Amniotic stem cell (primary cell): ENCODE measurements around the gene RNF141.

Experiments
- DNase-seq: peaks from one replicate; lab custom pipeline; 2025; lab: John Stamatoyannopoulos, UW

RNF141 gene

DNA sequence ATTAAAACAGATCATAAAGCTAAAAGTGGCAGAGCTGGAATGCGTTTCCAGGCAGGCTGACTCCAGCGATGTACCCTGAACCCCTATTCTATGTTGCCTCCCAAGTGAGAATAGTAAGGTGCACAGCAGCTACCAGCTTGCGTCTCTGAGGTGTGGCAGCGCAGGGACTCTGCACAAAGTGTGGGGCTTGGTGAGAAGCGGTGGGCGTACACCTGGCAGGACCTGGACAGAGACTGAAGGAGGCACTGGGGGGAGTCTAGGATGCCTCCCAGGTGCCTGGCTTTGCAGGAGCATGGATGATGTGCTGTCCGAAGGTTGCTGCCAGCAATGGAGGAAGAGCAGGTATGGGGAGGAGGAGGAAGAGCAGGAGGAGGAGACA lies 43.0 kb downstream of the RNF141 start:
- no peak for DNase-seq

DNA sequence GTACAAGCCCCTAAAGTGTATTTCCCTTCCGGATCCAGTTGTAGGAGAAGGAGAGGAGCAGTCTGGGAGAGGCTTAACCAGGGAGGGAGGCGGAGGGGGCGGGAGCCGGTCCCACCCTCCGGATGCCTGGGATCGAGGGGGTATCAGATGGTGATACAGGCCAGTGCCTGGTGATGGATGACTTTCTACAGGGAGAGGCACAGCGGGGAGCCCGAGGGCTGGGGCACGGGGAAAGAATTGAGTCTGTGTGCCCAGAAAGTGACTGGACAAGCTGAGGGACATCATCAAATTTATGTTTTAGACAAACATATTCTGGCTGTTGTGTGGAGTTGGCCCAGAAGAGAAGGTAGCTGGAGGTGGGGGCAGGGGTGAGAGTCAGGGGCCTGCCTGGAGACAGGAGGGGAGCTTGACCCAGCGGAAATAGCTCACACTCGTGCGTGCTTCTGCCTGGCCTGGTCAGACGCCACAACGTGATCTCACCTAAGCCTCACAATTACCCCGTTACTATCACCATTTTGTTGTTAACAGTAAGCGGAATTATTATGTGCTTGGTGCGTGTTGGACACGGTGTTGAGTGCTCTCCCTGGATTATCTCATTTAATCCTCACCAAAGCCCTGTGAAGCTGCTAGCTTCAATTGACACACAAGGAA lies 43.5 kb downstream of the RNF141 start:
- no peak for DNase-seq

DNA sequence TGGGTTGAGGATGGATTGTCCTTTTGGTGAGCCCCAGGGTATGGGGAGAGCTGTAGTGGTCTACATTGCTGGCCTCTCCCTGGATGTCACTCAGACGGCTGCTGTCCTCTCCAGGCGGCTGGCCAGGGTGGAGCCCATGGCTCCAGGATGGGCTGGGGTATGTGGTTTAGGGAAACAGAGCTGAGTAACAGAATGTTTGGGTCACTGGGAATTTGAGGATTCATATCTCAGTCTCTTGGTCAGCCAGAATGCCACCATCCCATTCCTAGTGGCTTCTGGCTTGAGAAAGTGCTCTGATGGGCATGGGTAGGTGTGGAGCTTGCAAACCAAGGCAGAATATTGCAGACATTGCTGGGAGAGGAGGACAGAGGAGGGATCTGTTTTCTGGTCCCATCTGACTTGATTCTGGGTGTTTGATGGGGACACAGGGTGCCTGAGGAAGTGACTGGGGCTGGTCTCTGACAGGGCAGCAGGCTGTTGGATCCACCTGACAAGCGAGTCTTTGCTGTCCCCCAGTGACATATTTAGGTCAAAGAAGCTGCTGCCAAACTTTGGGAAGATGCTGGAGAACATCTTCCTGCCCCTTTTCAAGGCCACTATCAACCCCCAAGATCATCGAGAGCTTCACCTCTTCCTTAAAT lies 44.6 kb downstream of the RNF141 start:
- DNase-seq, result no peak

DNA sequence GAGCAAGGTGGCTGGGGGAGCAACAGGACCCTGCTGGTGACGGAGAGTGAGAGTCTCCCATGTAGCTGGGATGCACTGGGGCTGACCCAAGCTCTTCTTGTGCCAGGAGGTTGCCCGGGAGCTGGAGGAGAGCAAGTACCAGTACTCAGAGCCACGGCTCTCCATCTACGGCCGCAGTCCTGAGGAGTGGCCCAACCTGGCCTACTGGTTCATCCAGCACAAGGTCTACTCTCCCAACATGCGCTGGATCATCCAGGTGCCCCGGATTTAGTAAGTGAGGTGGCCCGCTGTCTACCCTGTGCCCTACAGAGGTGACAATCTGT lies 45.6 kb downstream of the RNF141 start:
- no peak for DNase-seq

DNA sequence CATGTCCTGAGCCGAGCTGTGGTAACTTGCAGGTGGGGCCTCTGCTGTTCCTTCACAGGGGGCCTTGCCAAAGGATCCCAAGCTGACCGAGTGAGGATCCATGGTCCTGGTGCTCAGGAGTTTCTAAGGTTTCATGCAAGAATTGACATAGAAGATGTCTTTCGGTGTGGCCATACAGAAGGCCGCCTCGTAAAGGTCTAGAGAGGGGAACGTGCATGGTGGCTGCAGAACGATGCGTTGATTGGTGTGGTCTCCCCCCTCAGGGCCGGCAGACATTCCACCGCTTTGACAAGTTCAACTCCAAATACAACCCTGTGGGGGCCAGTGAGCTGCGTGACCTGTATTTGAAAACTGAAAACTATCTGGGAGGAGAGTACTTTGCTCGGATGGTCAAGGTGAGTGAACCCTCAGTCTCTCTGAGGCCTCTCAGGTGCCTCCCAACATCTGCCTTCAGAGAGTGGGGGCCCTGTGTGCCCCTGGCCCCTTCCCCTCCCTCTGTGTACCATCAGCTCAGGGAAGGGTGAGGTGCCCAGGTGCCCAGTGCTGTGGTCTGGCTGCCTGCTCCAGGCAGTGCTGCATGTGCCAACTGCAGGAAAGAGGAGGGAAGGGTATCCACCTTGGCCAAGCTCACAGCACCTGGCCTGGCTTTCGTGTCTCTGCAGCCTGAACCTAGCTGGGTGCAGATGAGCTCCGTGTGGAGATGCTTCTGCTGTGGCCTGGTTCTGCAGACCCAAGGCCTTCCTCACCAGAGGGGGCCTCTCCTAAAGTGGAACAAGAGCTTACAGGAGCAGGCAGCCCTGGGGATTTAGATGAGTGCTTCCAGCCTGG lies 46.1 kb downstream of the RNF141 start:
- DNase-seq, result no peak

DNA sequence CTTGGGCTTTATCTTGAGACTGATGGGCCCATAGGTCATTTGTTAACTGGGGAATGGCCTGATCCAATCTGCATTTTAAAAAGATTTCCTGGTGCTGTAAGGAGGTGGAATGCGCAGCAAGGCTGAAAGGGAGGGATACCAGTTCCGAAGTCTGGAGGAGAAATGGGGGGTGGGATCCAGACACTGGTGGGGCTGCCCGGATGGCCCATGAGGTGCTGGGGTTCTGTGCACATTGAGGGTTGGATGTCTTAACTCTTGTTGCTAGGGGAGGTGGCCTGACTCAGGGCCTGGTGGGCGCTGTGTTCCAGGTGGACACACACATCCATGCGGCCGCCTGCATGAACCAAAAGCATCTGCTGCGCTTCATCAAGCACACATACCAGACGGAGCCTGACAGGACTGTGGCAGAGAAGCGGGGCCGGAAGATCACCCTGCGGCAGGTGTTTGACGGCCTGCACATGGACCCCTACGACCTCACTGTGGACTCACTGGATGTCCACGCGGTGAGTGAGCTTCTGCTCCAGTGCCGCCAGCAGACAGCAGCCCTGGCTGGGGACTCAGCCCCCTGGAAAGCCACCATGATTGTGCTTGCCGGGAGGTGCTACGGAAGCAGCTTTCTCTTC lies 47.8 kb downstream of the RNF141 start:
- no peak for DNase-seq

DNA sequence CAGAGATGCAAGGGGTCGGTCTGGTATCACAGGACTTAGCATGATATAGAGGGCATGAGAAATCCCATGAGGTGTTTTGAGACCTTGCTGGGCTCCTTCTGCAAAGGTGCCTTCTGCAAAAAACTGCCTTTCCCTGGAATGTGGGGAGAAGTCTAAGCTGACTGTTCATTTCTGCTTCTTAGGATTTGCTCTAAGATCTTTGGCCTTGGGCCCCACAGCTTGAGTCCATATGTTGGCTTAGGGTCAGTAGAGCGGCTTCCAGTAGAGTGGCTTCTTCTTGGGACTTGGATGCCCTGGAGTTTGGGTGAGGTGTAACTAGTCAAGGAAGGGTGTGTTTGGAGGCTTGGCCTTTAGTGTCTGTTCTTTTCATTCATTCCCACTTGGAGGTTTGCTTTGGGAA lies 48.9 kb downstream of the RNF141 start:
- no peak for DNase-seq

DNA sequence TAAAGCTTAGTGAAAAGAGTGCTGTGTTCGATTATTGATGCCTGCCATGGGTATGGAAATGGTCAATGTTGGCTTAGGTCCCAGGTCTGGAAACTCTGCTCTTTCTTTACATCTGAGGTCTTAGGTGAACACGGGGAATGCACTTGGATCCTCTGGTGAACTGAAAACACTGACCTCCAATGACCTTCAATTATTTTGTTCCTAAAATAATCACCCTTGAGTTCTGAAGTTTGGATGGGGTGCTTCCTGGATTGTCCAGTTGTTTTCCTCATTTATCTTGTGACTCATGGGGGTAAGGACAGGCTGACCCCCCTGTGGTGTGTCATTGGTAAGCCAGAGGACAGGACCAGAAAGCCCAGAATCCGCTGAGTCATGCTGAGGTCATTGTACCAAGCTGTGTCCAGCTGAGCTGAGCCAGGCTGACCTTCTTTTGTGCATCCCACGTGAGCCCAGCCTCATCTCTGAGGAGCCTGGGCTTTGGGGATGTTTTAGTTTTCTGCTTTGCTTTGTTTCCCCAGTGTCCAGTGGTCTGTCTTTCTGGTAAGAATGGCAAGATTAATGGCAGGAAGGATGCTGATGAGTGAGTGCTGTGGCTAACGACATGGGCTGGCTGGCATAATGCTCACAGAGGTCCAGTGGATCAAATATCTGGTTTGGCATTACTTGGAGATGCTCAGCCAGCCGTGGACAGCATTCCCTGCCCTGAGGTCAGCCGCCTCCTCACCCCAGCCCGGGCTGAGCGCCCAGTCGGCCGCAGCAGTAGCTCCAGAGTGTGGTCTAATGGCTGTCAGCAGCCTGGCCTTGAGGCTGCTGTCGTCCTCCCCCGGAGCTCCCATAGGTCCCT lies 50.4 kb downstream of the RNF141 start:
- DNase-seq, result peak; percentile 81

DNA sequence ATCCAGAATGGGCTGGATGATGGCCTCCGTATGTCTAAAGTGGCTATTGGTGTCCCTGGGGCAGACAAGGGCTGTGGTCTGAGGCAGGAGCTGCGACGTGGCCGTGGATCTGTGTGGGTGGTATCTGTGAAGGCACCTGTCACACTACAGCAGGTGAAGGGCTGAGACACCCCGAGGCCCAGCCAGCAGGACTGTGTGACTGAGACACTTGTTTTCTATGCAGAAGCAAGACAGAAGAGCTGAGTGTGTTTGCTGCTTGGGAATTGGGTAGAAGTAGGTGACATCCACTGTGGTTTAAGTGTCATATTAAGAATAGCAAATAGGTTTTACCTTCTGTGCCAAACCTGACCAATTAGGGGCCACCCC lies 51.0 kb downstream of the RNF141 start:
- DNase-seq, result no peak

DNA sequence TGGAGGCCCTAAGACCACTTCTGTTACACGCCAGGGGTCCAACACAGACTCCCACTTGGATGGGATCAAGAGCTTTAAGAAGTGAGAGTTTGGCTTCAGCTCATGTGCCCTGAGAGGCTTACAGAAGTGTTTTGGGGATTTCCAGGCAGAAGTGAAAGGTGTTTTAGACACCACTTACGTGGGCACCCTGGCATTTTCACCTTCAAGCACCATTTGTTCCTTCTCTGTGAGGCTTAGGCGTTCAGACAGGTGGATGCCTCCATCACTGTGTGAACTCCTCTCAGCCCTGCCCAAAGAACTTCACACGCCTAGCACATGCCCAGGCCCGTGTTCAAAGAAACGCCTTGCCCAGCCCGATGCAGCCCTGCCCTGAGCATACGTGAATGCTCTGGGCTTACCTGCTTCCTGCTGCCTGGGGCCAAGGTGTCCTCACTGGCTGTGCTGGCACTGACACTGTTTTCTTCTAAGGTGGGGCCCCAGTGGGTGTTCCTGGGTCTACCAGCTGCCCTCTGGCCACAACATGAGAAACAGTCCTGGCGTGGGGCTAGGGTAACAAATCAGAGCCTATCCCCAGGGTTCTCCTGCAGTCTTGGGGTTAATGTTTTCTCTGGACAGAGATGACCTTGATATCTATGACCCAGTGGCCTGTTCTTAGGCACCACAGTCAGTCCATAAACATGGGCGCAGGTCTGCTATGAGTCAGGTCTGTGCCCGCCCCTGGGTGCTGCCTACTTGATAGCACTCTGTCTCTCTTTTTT lies 51.9 kb downstream of the RNF141 start:
- no peak for DNase-seq

DNA sequence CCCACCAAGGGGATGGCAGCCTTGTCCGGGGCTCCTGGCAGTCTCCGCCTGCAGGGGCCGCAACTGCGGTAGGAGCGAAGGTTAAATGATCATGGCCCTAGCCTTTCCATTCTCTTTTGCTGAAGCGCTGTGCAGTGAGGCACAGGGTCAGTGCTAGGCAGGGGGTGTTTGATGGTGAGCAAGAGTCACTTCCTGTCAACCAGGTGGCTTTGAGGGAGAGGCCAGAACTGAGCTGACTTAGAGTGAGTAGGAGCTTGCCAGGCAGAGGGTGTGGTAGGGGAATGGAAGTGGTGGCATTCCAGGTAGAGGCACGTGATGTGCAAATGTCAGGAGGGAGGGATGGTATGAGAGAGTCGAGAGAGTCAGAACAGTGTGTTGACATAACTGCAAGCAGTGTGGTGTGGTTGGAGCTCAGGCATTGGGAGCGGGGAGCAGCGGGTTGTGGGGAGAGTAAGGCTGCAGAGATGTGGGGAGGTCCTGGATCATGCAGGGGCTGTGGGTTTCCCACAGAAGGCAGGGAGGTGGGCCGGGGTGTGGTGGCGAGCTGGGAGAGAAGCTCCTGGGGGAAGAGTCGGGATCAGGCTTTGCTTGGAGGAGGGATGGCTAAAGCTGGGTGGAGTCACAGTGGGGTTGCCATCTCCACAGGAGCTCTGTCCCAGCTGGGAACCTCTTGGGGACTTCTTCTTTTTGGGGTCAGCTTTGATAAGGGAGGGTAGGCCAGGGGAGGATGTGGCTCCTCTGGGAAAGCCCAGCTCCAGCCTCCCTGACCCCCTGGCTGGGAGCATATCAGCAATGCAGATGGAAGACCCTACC lies 52.7 kb downstream of the RNF141 start:
- DNase-seq, result no peak

DNA sequence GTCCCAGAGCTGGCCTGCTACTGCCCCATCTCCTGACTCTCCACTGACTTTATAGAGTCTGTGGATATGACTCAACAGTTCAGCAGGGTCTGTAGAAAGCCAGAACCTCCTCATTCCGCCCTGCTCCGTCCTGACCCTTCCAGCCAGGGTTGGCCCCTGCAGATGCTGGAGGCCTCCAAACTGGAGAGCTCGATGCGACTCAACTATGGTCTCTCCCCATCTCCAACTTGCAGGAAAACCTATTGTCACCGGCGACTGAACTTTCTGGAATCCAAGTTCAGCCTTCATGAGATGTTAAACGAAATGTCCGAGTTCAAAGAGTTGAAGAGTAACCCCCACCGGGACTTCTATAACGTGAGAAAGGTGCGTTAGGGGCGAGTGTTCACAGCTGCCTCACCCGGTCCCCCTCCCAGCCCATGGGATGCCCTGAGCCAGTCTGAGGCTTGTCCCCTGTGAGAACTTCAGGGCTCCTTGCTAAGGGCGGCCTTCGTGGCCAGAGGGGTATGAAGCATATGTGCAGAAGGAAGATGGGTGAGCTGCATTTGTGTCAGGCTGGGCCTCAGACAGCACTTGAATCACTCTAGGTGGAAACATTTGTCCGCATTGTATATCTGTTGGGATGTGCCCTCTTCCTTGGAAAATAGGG lies 53.9 kb downstream of the RNF141 start:
- no peak for DNase-seq

DNA sequence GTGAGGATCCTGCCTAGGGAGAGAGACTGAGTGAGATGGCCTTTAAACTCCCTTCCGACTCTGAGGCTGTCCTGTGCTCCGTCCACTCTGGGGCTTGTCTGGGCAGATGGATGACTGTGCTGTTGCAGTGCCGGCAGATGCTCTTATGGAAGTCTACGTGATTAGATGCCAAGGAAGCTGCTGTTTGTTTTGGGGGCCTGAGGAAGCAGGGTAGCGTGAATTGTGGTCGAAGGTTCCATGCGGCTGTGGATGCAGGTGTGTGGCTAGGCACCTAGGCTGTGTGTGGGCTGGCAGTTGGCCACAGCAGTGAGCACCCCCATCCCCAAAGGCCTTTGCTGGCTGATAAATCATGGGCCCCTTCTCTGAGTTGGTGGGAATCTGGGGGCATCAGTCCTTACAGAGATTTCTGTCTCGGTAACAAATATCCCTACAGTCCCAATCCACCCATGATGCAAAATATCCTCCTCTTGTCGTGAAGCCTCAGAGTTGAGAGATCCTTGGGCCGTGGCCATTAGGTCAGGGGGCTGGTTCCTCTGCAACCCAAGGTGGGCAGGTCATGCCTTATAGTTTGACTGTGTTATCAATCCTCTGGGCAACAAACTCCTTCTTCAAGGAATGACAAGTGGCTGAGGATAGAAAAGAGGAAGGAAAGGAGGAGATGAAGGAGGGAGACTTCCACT lies 54.7 kb downstream of the RNF141 start:
- no peak for DNase-seq

DNA sequence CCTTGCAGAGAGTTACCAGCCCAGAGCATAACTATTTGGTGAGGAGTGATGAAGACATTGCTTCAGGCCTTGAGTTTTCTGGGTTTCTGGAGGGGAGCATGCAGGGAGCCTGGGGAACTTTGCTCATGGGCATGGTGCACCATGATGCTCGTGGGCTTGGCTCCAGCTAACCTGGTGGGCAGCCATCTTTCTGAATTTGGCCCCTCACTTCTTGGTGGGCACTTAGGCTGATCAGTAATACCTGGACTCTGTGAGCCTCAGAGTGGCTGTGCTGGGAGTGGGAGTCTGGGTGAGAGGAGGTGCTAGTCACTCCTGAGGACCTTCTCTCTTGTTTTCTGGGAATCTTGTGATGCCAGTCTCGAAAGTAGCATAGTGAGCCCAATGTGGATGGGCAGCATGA lies 55.3 kb downstream of the RNF141 start:
- DNase-seq, result no peak

DNA sequence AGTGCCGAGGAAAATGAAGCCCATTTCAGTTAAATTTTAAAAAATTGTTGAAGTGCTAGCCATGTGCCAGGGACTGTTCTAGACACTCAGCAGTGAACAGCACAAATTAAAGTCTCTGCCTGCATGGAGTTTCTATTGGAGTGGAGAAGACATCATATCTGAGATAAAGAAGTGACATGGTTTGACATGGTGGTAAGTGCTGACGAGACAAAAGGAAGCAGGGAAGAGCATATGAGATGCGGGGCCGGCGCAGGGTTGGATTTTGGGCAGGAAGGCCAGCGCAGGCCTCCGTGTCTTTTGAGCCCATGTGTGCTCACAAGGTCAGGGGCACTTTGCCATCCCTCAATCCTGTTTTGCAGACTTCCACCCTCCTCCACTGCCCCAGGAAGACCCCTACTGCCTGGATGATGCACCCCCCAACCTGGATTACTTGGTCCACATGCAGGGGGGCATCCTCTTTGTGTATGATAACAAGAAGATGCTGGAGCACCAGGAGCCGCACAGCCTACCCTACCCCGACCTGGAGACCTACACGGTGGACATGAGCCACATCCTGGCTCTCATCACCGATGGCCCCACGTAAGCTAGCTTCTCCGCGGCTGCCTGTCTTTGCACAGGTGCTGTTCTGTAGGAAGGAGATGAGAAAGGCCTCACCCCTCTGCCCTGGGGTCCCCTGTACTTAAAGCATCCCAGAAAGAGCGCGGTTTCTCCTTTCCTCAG lies 56.4 kb downstream of the RNF141 start:
- DNase-seq, result no peak

DNA sequence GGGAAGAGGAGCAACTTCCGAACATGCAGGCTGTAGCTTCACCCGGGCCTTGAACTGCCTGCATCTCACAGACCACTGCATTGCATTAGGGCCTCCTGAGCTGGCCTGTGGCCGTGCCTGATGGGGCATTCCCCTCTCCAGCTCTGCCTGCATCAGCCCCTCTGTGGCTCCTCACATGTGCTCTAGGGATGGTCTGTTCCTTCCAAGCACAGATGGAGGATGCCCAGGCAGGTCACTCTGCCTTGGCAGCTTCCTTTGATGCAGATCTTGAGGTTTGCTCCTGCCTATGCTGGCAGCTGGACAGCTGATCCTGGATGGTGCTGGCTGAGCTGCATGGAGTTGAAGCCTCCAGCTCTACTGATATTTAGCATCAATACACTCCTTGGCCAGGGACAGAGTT lies 57.4 kb downstream of the RNF141 start:
- DNase-seq, result no peak

DNA sequence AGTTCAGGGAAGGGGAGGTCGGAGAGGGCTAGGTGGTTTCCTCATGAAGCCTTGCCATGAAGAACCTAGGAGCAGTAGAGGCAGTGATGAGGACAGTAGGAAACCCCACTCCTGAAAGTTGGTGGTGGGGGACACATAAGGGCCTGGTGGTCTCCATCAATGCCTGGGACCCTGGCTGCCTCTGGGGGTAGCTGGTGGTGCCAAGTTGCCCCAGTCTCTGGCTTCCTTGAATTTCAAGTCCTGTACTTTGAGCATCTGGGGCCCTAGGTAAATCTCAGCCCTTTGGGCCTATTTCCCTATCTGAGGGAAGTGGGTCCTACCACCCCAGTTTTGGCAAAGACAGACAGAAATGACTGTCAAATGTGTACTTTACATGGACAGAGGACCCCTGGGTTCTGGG lies 57.8 kb downstream of the RNF141 start:
- DNase-seq, result no peak

DNA sequence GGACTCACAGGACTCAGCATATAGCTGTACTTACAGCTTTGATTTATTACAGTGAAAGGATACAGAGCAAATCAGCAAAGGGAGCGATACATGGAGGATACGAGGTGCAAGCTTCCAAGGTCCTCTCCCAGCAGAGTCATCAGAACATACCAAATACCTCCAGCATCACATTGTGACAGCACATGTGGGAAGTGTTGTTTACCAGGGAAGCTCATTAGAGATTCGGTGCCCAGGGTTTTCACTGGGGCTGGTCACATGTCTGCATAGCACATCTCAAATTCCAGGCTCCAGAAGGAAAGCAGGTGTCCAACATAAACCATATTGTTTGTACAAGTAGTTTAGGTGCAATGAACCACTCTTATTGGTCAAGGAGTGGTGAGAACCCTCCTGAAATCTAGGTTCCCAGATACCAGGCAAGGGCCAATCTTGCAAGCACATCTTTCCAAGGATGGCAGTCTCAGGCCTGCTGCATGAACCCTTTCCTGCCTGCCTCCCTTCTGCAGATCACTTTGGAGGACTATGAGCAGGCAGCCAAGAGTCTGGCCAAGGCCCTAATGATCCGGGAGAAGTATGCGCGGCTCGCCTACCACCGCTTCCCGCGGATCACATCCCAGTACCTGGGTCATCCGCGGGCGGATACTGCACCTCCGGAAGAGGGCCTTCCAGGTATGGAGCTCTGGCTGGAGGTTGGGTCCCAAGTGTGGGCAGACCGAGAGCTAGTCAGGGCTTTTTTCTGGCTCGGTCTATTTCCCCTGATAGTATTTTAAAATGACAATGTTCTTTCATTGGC lies 59.2 kb downstream of the RNF141 start:
- DNase-seq, result no peak
